CD4-positive, alpha-beta T cell treated with Interleukin-6 at 100 ng/mL for 8 hours (primary cell): ENCODE data around the gene INCA1.
A peak's percentile ranks its signal among the peaks of the same experiment; 100 is the strongest.
"Not testable (repeated sequence)": the region's sequence is repeated elsewhere in the genome, so short reads cannot be mapped to it uniquely, and the experiment has no call there.

ENCODE experiments used
- DNase-seq: peaks from one replicate; pipeline ENCODE4 v3.0.0-alpha.2; 2020; ENCODE audit warnings: mixed read lengths, low spot score

INCA1 gene, protein sequence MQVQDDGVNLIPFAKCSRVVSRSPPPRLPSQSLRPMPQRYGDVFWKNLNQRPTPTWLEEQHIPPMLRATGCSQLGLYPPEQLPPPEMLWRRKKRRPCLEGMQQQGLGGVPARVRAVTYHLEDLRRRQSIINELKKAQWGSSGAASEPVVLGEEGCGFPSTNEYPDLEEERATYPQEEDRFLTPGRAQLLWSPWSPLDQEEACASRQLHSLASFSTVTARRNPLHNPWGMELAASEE

DNA sequence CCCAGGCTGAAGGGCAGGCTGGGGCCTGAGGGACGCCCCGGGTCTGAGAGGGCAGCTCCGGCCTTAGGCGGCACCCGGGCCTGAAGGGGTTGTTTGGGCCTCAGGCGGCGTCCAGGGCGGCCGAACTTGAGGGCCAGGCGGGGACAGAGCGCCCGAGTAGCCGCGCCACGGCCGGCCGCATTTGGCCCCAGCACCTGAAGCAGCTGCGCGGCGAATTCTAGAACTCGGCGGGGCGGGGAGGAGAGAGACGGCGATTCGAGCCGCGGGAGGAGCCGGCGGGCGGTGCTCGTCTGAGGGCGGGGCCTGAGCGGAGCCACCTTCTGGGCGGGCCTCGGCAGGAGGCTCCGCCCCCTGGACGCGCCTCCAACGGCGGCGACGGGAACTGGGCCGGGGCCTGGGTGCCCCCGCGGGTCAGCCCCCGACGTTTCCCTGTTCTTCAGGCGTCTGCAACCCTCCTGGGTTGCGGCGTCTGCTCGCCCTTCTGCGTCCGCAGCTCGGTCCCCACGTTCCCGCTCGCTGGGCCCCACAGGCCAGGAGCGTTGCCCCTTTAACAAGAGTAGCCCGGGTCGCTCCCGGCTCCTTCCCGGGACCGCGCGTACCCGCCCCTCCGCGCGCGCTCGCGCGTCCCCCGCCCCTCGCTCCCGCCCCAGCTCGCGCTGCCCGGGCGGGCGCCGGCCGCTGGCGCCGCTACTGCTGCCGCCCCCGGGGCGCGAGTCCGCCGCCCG lies at the start of gene INCA1, which contains the start of gene KIF1C:
Gene INCA1 (minus strand): TSS at position 221 of the 725 bp plus-strand sequence. CDS start 3,085 bp downstream, outside the sequence.
Gene KIF1C (plus strand): TSS at position 649 of the 725 bp plus-strand sequence. CDS start 2,297 bp downstream, outside the sequence.
- peak; percentile 90 for DNase-seq

DNA sequence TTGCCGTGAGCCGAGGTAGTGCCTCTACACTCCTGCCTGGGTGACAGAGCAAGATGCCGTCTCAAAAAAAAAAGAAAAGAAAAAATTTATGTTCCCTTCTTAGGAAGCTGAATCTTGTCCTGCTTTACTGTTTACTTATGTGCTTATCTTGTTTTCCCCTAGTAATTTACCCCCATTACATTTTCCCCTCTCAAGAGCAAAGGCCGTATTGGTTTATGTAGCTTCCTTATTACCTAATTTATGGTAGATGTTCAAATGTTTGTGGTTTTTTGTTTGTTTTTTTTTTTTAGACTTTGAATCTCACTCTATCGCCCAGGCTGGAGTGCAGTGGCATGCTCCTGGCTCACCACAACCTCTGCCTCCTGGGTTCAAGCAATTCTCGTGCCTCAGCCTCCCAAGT lies 48.2 kb upstream of the INCA1 start:
- DNase-seq = no peak

DNA sequence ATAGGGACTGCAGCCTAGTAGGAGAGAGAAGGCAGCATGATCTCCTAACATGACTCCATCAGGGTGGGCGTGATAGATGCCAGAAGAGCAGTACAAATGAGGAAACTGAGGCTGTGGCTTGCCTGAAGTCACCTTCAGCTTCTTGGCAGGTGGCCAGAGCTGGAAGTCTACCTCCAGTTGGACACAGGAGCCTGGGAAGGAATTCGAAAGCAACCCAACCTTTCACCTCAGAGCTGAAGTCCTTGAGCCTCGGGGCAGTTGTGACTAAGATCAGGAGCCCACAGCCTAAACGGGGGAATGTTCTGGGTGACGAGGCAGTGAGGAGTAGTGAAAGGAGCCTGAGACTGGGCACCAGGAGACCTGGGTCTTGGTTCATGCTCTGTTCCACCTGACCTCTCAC lies 47.3 kb upstream of the INCA1 start:
- DNase-seq = no peak

DNA sequence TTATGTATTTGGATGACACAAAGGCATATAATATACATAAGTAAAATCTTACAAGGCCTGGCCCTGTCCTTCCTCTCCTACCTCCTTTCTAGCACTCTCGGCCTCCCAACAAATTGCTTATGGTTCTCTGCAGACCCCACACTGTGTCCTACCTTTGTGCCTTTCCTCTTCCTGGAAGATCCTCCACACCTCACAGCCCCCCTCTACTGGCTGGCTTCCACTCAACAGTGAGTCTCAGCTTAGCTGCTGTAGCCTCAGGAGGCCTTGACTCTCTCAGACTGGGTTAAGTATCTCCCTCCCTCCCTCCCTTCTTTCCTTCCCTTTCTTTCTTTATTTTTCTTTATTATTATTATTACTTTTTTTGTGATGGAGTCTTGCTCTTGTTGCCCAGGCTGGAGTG lies 46.2 kb upstream of the INCA1 start:
- no peak for DNase-seq

DNA sequence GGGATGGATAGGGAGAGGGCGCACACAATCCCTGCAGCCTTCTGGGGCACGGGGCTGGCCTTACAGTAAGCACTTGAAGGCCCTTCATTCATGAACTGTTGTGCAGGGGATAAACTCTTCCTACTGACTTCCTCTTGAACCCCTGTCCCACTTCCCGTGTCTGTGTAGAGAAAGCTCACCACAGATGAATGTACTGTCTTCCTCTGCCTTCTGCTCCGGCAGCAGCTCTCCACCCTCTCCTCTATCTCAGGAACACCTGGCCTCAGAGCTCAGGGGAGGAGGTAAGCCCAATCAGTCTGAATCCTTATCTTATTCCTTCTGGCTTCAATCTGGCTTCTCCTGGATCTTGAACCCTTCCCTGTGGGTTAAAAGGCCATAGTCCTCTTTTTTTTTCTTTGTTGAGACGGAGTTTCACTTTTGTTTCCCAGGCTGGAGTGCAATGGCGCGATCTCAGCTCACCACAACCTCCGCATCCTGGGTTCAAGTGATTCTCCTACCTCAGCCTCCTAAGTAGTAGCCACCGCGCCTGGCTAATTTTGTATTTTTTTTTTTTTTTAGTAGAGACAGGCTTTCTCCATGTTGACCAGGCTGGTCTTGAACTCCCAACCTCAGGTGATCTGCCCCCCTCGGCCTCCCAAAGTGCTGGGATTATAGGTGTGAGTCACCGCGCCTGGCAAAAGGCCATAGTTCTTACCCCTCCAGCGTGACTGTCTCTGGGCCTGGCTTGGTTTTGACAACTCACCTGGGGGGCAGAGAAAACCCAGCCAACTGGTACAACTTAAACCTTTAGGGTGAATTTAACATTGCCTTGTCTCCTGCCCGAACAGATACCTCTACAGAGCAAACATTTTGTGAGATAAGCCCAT lies 45.1 kb upstream of the INCA1 start:
- peak; percentile 49 for DNase-seq

DNA sequence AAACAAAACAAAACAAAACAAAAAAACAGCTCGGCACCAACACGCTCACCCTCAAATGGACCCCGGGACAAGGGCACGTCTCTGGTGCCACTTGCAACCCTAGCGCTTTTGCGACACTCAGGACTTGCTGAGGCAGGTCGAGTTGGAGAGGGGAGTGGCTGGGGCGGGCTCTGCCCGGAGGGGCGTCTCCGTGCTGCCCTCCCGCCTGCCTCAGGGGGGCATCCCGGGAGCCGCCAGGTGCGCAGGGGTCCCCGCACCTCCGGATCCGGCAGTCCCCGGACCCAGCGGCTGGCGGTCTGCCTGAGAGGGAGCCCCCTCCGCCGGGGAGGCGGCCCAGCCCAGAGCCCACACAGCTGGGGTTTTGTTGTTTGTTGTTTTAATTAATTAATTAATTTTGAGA lies 38.0 kb upstream of the INCA1 start, which contains the start of gene SLC52A1:
Gene SLC52A1 (minus strand): TSS at position 112 of the 400 bp plus-strand sequence. CDS start 820 bp downstream, outside the sequence.
- DNase-seq = no peak

DNA sequence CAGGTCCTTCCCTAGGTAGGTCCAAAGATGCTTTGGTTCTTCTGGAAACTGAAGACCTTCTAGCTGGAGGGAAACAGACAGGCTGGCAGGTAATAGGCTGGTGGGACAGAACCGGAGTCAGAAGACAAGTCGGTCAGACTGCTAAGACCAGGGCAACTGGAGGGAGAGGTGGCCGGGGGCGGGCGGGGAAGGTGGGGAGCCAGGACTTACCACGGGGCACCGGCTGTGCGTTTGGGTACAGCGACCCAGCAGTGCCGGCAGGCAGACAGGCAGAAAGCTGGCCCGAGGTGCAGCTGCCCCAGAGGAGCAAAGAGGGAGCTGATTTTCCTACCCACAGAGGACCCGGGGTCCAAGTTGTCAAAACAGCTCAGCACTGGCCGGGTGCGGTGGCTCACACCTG lies 37.3 kb upstream of the INCA1 start:
- no peak for DNase-seq

DNA sequence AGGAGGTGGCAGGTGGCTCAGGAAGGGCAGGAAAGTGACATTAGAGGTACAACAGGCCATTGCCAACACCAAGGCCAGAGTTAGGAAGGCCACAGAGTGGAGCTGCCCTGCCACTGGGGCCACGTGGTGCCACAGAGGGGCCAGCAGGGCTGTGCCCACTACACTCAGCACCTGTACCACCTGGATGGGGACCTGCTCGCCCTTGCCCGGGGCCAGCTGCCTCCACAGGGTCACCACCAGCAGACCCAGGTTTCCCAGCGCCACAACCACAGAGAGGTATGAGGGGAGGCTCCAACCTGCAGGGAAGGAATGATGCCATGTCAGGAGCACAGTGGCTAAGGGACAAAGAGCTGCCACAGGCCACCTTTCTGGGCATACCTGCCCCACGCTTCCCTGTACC lies 36.7 kb upstream of the INCA1 start:
- DNase-seq = no peak

DNA sequence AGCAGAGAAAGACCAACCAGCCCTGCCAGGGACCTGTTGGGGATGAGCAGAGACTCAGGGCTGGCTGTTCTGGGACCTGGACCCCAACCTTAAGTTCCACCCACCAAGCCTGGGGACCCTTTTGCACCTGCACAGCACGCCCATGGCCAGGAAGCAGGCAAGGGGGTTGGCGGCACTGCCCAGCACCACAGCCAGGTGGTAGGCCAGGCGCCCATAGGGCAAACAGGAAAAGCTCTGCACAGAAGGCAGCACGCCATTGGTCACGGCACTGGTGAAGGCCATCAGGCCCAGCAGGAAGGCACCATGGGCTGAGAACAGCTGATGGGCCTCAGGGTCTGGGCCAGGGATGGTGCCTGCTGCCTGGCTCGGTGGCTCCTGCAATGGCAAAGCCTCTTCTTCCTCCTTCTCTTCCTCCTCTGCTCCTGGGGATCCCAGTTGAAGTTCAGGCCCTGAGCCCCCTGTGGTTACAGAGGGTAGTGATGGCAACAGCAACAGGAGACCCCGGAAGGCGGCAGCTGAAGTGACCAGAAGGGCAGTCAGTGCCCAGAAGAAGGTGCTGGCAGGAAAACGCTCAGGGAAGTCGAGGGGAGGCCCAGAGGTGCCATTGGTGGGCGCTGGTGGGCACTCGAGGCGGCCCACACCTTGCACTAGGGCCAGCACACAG lies 36.2 kb upstream of the INCA1 start:
- no peak for DNase-seq

DNA sequence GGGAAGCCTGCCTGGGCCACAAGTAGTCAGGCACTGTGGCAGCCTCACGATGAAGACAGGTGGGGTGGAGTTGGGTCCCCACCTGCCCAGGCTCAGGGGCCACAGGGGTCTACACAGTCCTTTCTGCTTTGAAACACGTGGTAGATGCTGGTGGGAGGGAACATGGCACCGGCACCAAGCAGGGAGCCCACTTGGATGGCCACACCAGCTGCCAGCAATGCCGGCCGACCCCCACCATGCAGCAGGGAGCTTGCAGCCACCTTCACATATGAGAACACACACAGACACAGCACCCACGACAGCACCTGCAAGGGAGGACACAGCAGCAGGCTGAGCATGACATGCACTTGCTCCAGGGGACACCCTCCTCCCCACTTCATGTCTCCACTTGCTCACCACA lies 35.5 kb upstream of the INCA1 start:
- DNase-seq = no peak

DNA sequence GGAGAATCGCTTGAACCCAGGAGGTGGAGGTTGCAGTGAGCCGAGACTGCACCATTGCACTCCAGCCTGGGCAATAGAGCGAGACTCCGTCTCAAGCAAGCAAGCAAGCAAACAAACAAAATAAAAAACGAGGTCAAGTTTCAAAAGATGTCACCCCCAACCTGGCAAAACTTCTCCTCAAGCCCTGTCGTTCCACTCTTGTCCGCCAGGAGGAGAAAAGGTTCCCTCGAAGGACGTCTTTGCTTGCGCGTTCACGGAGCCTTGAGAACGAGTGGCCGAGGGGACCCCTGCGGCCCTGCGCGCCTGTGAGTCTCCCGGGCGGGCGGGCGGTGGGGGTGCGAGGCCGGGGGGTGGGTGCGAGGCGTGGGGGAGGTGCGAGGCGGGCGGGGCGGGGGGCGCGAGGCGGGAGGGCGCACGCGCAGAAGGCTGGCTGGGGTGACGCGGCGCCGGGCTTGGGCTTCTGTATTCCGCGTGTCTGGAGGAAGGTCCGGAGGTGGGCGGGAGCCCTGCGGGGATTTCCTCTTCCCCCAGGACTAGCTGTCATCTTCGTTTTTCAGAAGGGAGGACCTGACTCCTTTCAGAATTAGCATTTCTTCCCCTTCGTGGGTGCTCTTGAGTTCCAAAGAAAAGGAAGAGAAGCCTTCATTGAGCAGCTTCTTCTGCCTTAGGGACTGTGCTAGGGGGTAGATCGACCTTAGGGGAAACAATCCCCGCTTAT lies 34.2 kb upstream of the INCA1 start:
- peak; percentile 79 for DNase-seq

DNA sequence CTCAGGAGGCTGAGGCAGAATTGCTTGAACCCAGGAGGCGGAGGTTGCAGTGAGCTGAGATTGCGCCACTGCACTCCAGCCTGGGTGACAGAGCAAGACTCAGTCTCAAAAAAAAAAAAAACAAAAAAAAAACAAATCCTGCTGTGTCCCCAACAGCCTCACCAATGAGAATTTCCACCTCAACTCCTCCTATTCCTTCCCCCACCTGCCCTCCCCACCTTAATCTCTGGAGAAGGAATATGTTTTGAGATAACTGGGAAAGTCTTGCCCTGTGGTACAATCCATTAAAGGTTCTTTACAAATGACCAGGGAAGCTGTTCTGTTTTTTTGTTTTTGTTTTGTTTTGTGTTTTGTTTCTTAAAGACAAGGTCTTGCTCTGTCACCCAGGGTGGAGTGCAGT lies 32.8 kb upstream of the INCA1 start:
- not testable (repeated sequence) for DNase-seq

DNA sequence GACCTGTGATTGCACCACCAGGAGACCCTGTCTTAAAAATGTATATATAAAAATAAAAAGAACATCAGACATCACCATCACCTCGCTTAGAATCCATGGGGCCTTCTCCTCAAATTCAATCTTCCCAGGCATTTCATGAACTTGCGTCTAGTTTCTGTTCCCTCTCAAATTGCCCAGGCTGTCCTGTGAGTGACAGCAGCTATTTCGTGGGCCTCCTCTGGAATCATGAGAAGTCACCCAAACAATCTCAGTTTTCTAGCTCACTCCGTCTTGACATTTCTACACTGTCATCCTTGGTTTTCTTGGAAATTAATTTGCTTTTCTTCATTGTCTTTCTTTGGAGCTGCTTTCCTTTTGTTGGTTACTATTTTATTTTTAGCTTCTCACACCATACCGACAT lies 30.6 kb upstream of the INCA1 start:
- no peak for DNase-seq

DNA sequence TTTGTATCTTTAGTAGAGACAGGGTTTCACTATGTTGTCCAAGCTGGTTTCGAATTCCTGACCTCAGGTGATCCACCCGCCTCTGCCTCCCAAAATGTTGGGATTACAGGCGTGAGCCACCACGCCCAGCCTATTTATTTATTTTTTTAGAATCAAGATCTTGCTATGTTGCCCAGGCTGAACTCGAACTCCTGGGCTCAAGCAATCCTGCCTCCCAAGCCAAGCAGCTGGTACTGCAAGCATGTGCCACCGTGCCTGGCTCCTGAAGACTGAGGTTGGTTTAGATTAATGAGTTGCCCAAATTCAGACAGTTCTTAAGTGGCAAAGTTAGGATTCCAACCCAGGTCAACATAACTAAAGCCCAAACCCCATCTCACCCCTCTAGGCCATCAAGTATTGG lies 30.0 kb upstream of the INCA1 start:
- DNase-seq = no peak

DNA sequence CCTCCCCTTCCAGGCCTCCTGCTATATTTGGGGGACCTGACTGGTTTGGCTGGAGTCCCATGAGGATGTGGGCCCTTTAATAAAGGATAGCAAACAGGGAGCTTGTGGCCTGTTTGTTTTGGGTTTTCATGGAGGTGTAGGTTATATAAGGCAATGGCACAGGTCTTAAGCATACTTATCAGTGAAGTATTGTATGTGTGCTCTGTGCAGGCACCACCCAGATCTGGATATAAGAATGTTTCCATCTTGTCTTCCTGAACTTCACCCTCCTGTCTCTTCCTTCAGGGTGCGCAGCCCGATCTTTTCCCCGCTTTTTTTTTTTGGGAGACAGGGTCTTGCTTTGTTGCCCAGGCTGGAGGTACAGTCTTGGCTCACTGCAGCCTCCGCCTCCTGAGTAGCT lies 27.3 kb upstream of the INCA1 start:
- DNase-seq = no peak

DNA sequence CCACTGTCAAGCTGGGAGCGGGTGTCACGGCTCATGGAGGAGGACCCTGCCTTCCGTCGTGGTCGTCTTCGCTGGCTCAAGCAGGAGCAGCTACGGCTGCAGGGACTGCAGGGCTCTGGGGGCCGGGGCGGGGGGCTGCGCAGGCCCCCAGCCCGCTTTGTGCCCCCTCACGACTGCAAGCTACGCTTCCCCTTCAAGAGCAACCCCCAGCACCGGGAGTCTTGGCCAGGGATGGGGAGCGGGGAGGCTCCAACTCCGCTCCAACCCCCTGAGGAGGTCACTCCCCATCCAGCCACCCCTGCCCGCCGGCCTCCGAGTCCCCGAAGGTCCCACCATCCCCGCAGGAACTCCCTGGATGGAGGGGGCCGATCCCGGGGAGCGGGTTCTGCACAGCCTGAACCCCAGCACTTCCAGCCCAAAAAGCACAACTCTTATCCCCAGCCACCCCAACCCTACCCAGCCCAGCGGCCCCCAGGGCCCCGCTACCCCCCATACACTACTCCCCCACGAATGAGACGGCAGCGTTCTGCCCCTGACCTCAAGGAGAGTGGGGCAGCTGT lies 26.3 kb upstream of the INCA1 start:
- DNase-seq = no peak

DNA sequence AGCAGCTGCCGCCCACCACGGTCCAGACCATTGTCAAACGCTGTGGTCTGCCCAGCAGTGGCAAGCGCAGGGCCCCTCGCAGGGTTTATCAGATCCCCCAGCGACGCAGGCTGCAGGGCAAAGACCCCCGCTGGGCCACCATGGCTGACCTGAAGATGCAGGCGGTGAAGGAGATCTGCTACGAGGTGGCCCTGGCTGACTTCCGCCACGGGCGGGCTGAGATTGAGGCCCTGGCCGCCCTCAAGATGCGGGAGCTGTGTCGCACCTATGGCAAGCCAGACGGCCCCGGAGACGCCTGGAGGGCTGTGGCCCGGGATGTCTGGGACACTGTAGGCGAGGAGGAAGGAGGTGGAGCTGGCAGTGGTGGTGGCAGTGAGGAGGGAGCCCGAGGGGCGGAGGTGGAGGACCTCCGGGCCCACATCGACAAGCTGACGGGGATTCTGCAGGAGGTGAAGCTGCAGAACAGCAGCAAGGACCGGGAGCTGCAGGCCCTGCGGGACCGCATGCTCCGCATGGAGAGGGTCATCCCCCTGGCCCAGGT lies 24.9 kb upstream of the INCA1 start:
- DNase-seq = no peak

DNA sequence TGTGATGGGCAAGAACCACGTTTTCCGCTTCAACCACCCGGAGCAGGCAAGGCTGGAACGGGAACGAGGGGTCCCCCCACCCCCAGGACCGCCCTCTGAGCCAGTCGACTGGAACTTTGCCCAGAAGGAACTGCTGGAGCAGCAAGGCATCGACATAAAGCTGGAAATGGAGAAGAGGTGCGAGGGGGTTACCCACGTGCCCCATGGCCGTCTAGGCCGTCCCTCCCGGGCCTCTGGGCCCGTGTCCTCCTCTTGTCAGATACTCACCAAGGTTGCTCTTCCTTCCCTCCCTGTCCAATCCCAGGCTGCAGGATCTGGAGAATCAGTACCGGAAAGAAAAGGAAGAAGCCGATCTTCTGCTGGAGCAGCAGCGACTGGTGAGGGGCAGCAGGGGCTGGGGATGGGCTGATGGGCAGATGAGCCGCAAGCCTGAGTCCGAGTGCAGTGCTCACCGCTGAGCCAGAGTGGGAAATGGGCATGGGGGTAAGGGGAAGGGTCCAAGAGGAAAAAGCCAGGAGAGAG lies 23.2 kb upstream of the INCA1 start:
- no peak for DNase-seq

DNA sequence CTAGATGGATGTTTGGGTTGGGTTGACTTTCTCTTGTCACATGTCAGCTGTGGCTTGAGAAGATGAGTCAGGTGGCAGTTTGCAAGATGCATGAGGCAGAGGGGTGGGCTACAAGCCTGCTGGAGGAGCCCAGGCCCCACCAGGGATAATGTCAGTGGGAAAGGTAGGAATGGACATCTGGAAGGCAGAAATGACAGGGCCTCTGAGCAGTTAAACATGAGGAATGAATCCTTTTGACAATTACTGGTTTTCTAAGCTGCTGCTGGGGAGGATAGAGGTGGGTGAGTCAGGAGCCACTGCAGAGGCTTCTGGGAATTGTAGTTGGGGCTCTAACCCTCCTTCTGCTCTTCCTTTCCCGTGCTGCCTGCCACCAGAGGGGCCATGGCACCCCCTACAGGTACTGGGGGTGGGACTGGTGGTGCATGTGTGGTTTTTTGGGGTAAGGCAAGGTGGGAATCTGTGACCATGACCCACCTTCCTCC lies 22.2 kb upstream of the INCA1 start:
- DNase-seq = peak; percentile 34

DNA sequence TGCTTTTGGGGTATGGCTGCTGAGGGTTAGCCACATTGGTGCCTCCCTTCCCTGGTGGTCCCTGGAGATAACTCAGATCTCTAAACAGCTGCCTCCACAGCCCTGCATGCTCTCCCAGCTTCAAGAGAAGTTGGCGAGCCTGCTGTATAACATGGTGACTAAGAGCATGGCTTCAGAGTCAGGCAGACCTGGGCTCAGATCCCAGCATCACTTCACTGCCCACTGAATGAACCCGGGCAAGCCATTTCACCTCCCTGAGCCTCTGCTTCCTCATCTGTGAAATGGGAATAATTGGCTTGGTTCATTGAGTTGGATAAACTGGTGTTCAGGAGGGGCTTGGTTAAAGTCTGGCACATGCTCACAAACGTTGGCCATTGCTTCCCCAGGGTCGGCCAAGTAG lies 17.0 kb upstream of the INCA1 start:
- no peak for DNase-seq
